IMR-90 (cell line): Measurements from ENCODE around the gene FOXO6. TPM values are rescaled to one million over a fixed set of nuclear protein-coding genes. Genes with fewer than 3 reads are reported as not detected.

Source experiments
- ATAC-seq: fragments of 200-7000 bp; cut with Tn5 transposase; 2 replicates; pipeline ENCODE4 v1.9.1; 2020; ENCODE audit warnings: low read depth, mild to moderate bottlenecking, moderate library complexity
- BruUV-seq: library from RNA; stranded (reverse); fragments of 400-500 nt; replicated peaks from 2 replicates; lab custom pipeline; 2021; lab: Mats Ljungman, UMichigan
- CTCF ChIA-PET: fragments of 300-600 bp; formaldehyde crosslinking; extraction: SDS; loops from one replicate; lab custom pipeline; 2021; ENCODE audit warnings: antibody characterized with exemption; lab: Yijun Ruan, JAX
- POLR2A ChIA-PET: fragments of 300-600 bp; sonication (Branson Sonifier 250); formaldehyde crosslinking; loops from one replicate; lab custom pipeline; 2022; ENCODE audit warnings: antibody characterized with exemption; ENCODE audit not compliant: unreplicated experiment; lab: Charles Lee
- DNase-seq: peaks from one replicate; pipeline ENCODE4 v3.0.0; 2013
- H2AFZ ChIP-seq: replicated peaks from 2 replicates; pipeline ENCODE3; 2013; ENCODE audit warnings: low read length, mild to moderate bottlenecking; ENCODE audit not compliant: poor library complexity
- H2AK5ac ChIP-seq: 2 replicates; pipeline ENCODE4 v1.6.1; 2013; ENCODE audit warnings: low read depth, low read length, inconsistent platforms
- H2AK9ac ChIP-seq: replicated peaks from 2 replicates; pipeline ENCODE3; 2013; ENCODE audit warnings: mild to moderate bottlenecking, low read depth, low read length, moderate library complexity; ENCODE audit not compliant: poor library complexity
- H2BK120ac ChIP-seq: 2 replicates; pipeline ENCODE4 v1.6.1; 2013; ENCODE audit warnings: low read depth, low read length, inconsistent platforms
- H2BK15ac ChIP-seq: 3 replicates; pipeline ENCODE4 v1.6.1; 2013; ENCODE audit warnings: low read depth, low read length, inconsistent platforms
- H2BK20ac ChIP-seq: 2 replicates; pipeline ENCODE4 v1.6.1; 2013; ENCODE audit warnings: low read depth, mild to moderate bottlenecking, inconsistent platforms, low read length, moderate library complexity
- H2BK5ac ChIP-seq: 2 replicates; pipeline ENCODE4 v1.6.1; 2013; ENCODE audit warnings: mild to moderate bottlenecking, low read depth, low read length, inconsistent platforms; ENCODE audit not compliant: poor library complexity, severe bottlenecking
- H3K14ac ChIP-seq: replicated peaks from 2 replicates; pipeline ENCODE4 v1.6.1; 2013; ENCODE audit warnings: low read depth, low read length, inconsistent platforms
- H3K18ac ChIP-seq: 2 replicates; pipeline ENCODE4 v1.6.1; 2013; ENCODE audit warnings: low read depth, low read length, control low read depth
- H3K23ac ChIP-seq: 2 replicates; pipeline ENCODE4 v1.6.1; 2013; ENCODE audit warnings: low read depth, low read length, inconsistent platforms
- H3K27ac ChIP-seq: 2 replicates; pipeline ENCODE4 v1.5.1; 2013; ENCODE audit warnings: mild to moderate bottlenecking, control low read depth, low read length; ENCODE audit not compliant: insufficient read depth
- H3K27me3 ChIP-seq: 2 replicates; pipeline ENCODE4 v1.6.1; 2013; ENCODE audit warnings: low read length; ENCODE audit not compliant: control insufficient read depth, insufficient read depth
- H3K36me3 ChIP-seq: 2 replicates; pipeline ENCODE4 v1.6.1; 2013; ENCODE audit warnings: low read length, mixed read lengths; ENCODE audit not compliant: control insufficient read depth, insufficient read depth
- H3K4ac ChIP-seq: 2 replicates; pipeline ENCODE4 v1.6.1; 2013; ENCODE audit warnings: low read depth, low read length, inconsistent platforms
- H3K4me1 ChIP-seq: 2 replicates; pipeline ENCODE4 v1.6.1; 2013; ENCODE audit warnings: low read length, mixed read lengths; ENCODE audit not compliant: control insufficient read depth, insufficient read depth
- H3K4me2 ChIP-seq: 2 replicates; pipeline ENCODE4 v1.6.1; 2013; ENCODE audit warnings: low read depth, mild to moderate bottlenecking, control low read depth, low read length, moderate library complexity
- H3K4me3 ChIP-seq: 2 replicates; pipeline ENCODE4 v1.5.1; 2013; ENCODE audit warnings: low read depth, mild to moderate bottlenecking, control low read depth, low read length, moderate library complexity; ENCODE audit not compliant: insufficient read depth
- H3K56ac ChIP-seq: 2 replicates; pipeline ENCODE4 v1.6.1; 2013; ENCODE audit warnings: low read length, inconsistent platforms; ENCODE audit not compliant: insufficient read depth; ENCODE audit errors: extremely low read depth
- H3K79me1 ChIP-seq, 2 experiments: 2 replicates each; pipeline ENCODE4 v1.6.1; 2013; ENCODE audit warnings: low read length in 2 of 2, inconsistent platforms in 1 of 2, low read depth in 1 of 2
- H3K9ac ChIP-seq: 2 replicates; pipeline ENCODE4 v1.6.1; 2013; ENCODE audit warnings: low read depth, low read length, control low read depth
- H3K9me1 ChIP-seq: 2 replicates; pipeline ENCODE4 v1.6.1; 2013; ENCODE audit warnings: low read length, inconsistent platforms; ENCODE audit not compliant: insufficient read depth
- H3K9me3 ChIP-seq: 2 replicates; pipeline ENCODE4 v1.6.1; 2013; ENCODE audit warnings: low read length; ENCODE audit not compliant: control insufficient read depth, insufficient read depth
- H4K20me1 ChIP-seq: 2 replicates; pipeline ENCODE4 v1.6.1; 2013; ENCODE audit warnings: low read length, inconsistent platforms; ENCODE audit not compliant: insufficient read depth
- H4K5ac ChIP-seq: 2 replicates; pipeline ENCODE4 v1.6.1; 2013; ENCODE audit warnings: mild to moderate bottlenecking, low read depth, low read length, control low read depth
- H4K8ac ChIP-seq, 2 experiments: 2 replicates each; pipeline ENCODE4 v1.6.1; 2013; ENCODE audit warnings: low read depth in 2 of 2, low read length in 2 of 2, control low read depth in 1 of 2, inconsistent platforms in 1 of 2
- H4K91ac ChIP-seq: 2 replicates; pipeline ENCODE4 v1.6.1; 2013; ENCODE audit warnings: low read depth, low read length, inconsistent platforms; ENCODE audit not compliant: insufficient read depth
- BHLHE40 ChIP-seq: fragments of 150-350 bp; IDR thresholded peaks from 2 replicates; pipeline ENCODE4 v1.6.1; 2016; ENCODE audit warnings: mild to moderate bottlenecking, low read depth, low read length
- CEBPB ChIP-seq: IDR thresholded peaks from 2 replicates; pipeline ENCODE4 v1.6.1; 2012; ENCODE audit warnings: low read depth, low read length, improper control_type of control experiment
- CHD1 ChIP-seq: IDR thresholded peaks from 2 replicates; pipeline ENCODE4 v1.6.1; 2012; ENCODE audit warnings: low read depth, low read length, improper control_type of control experiment
- ELK1 ChIP-seq: fragments of 150-350 bp; IDR thresholded peaks from 2 replicates; pipeline ENCODE4 v1.6.1; 2016; ENCODE audit warnings: low read depth, mild to moderate bottlenecking, low read length, moderate library complexity, borderline replicate concordance
- FOS ChIP-seq: fragments of 150-350 bp; IDR thresholded peaks from 2 replicates; pipeline ENCODE4 v1.6.1; 2016; ENCODE audit warnings: low read depth, low read length
- MAFK ChIP-seq: IDR thresholded peaks from 2 replicates; pipeline ENCODE4 v1.6.1; 2012; ENCODE audit warnings: low read depth, low read length, improper control_type of control experiment
- MAZ ChIP-seq: IDR thresholded peaks from 2 replicates; pipeline ENCODE4 v1.6.1; 2012; ENCODE audit warnings: low read depth, mild to moderate bottlenecking, low read length, improper control_type of control experiment, moderate library complexity, borderline replicate concordance
- MXI1 ChIP-seq: IDR thresholded peaks from 2 replicates; pipeline ENCODE4 v1.6.1; 2012; ENCODE audit warnings: low read depth, mild to moderate bottlenecking, low read length, moderate library complexity, borderline replicate concordance
- NFE2L2 ChIP-seq: fragments of 150-350 bp; IDR thresholded peaks from 2 replicates; pipeline ENCODE4 v1.6.1; 2016; ENCODE audit warnings: low read depth, mild to moderate bottlenecking, low read length
- POLR2A ChIP-seq: IDR thresholded peaks from 2 replicates; pipeline ENCODE4 v1.6.1; 2012; ENCODE audit warnings: mild to moderate bottlenecking, low read depth, low read length
- RAD21 ChIP-seq: IDR thresholded peaks from 2 replicates; pipeline ENCODE4 v1.6.1; 2012; ENCODE audit warnings: low read length, improper control_type of control experiment
- RCOR1 ChIP-seq: IDR thresholded peaks from 2 replicates; pipeline ENCODE4 v1.6.1; 2012; ENCODE audit warnings: mild to moderate bottlenecking, low read length, improper control_type of control experiment; ENCODE audit not compliant: insufficient replicate concordance
- RFX5 ChIP-seq: IDR thresholded peaks from 2 replicates; pipeline ENCODE4 v1.8.0; 2012; ENCODE audit warnings: low read depth, mild to moderate bottlenecking, low read length, moderate library complexity
- SMC3 ChIP-seq: fragments of 150-350 bp; IDR thresholded peaks from 2 replicates; pipeline ENCODE4 v1.6.1; 2016; ENCODE audit warnings: low read depth, mild to moderate bottlenecking, antibody characterized with exemption, low read length, moderate library complexity
- WGBS, 2 experiments: methylation state at CpG; one replicate each; pipeline versions ENCODE4 v1.1.5 to v1.1.7; 2013; ENCODE audit warnings: missing lambda C conversion rate in 2 of 2; ENCODE audit not compliant: insufficient read length in 1 of 2; ENCODE audit errors: extremely low coverage in 2 of 2; 5-methylcytosine and 5-hydroxymethylcytosine counted together
- dilution Hi-C: fragments of 300-500 bp; cut with HindIII; formaldehyde crosslinking; loops from one replicate; pipeline ENCODE4 v1.14.3; 2018; ENCODE audit warnings: low sequenced_read_pairs; ENCODE audit not compliant: unreplicated experiment
- in situ Hi-C: fragments of 300-500 bp; cut with MboI; formaldehyde crosslinking; loops from 3 replicates; pipeline ENCODE4 v1.14.3; 2019; ENCODE audit warnings: low sequenced_read_pairs, inconsistent platforms, mixed read lengths
- intact Hi-C: fragments of 100-400 bp; cut with micrococcal nuclease; formaldehyde crosslinking; loops from 2 replicates; pipeline ENCODE4 v1.10.0; 2022
- polyA plus RNA-seq, 3 experiments: library from polyadenylated mRNA; depleted of rRNA; stranded (reverse); fragments of >200 nt; gene quantifications; 2 replicates each; pipeline ENCODE4 v1.2.3, GENCODE V29; 2012; ENCODE audit warnings: low replicate concordance in 1 of 3
- total RNA-seq: library from RNA; depleted of rRNA; stranded (reverse); fragments of >200 nt; gene quantifications from 2 replicates; pipeline ENCODE4 v1.2.3, GENCODE V29; 2012
- TF ChIP-seq, protein P1 (sequence below): fragments of 150-350 bp; IDR thresholded peaks from 2 replicates; pipeline ENCODE4 v1.6.1; 2017; ENCODE audit warnings: mild to moderate bottlenecking, antibody characterized with exemption, low read length, low read depth
- TF ChIP-seq, protein P2 (sequence below): conservative IDR thresholded peaks from 2 replicates; pipeline ENCODE4 v1.5.1; 2012; ENCODE audit warnings: mild to moderate bottlenecking, low read depth, low read length, improper control_type of control experiment

Gene FOXO6
- total and polyA plus RNA-seq, 2 of the 4 experiments (the other 2 are of a cell fraction) = not detected

GRCh38 chr1:41426201-41426890, 65.1 kb downstream of the FOXO6 start:
- dilution Hi-C loops (no loop called here), in situ Hi-C loops (no loop called here)

More at GRCh38 chr1:41426201-41426890, 65.1 kb downstream of the FOXO6 start:
- Histone ChIP-seq H3K4me2 (no peak overlapping the region), H3K23ac (no peak overlapping the region), H2BK120ac (no peak overlapping the region), H2AK5ac (no peak overlapping the region), H2AK9ac (peak overlapping the region; percentile 55), H3K18ac (no peak overlapping the region), H3K4me3 (no peak overlapping the region), H3K4me1 (no peaks in the 10 kb centered on the region), H4K20me1 (no peaks in the 10 kb centered on the region; the same call in 1 of the 2 replicates), H3K27ac (no peak overlapping the region), H4K5ac (no peak overlapping the region), H2BK15ac (no peak overlapping the region), H4K8ac (no peak overlapping the region), H3K56ac (no peak overlapping the region), H3K9me3 (no peaks in the 10 kb centered on the region), H3K27me3 (peaks cover 10% of the 10 kb centered on the region; the same call in 1 of the 2 replicates), H3K14ac (no peak overlapping the region), H3K9me1 (peaks cover 5% of the 10 kb centered on the region; the same call in 1 of the 2 replicates), H3K9ac (no peak overlapping the region), H4K91ac (no peak overlapping the region), H3K36me3 (no peaks in the 10 kb centered on the region), H3K4ac (no peak overlapping the region), H3K79me1 (no peaks in the 10 kb centered on the region), H2BK5ac (no peak overlapping the region), H2BK20ac (no peak overlapping the region), H2AFZ (peak overlapping the region; percentile 43)
- TF ChIP-seq, protein P1, sequence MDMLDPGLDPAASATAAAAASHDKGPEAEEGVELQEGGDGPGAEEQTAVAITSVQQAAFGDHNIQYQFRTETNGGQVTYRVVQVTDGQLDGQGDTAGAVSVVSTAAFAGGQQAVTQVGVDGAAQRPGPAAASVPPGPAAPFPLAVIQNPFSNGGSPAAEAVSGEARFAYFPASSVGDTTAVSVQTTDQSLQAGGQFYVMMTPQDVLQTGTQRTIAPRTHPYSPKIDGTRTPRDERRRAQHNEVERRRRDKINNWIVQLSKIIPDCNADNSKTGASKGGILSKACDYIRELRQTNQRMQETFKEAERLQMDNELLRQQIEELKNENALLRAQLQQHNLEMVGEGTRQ = no peak
- TF ChIP-seq CEBPB = no peak
- no peak for TF ChIP-seq RFX5
- TF ChIP-seq, protein P2, sequence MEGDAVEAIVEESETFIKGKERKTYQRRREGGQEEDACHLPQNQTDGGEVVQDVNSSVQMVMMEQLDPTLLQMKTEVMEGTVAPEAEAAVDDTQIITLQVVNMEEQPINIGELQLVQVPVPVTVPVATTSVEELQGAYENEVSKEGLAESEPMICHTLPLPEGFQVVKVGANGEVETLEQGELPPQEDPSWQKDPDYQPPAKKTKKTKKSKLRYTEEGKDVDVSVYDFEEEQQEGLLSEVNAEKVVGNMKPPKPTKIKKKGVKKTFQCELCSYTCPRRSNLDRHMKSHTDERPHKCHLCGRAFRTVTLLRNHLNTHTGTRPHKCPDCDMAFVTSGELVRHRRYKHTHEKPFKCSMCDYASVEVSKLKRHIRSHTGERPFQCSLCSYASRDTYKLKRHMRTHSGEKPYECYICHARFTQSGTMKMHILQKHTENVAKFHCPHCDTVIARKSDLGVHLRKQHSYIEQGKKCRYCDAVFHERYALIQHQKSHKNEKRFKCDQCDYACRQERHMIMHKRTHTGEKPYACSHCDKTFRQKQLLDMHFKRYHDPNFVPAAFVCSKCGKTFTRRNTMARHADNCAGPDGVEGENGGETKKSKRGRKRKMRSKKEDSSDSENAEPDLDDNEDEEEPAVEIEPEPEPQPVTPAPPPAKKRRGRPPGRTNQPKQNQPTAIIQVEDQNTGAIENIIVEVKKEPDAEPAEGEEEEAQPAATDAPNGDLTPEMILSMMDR = no peak
- no peak for TF ChIP-seq ELK1
- TF ChIP-seq MAZ = no peak
- TF ChIP-seq POLR2A = no peak
- no peak for TF ChIP-seq CHD1
- no peak for TF ChIP-seq RAD21
- TF ChIP-seq NFE2L2 = no peak
- TF ChIP-seq RCOR1 = no peak
- no peak for TF ChIP-seq MXI1
- TF ChIP-seq FOS = no peak
- TF ChIP-seq BHLHE40 = no peak
- TF ChIP-seq MAFK = no peak
- TF ChIP-seq SMC3 = no peak
- 94% methylated on average over 6 of the region's 13 CpGs; no CpG with 5 or more reads in 1 of the 2 experiments for WGBS, 2 experiments
- no TSS peak for BruUV-seq
- intact Hi-C loops = no loop called here
- ChIA-PET CTCF (no interaction called here), POLR2A (no interaction called here)
- DNase-seq = no peak
- ATAC-seq = no peak
